Stimulated activated CD8-positive, alpha-beta memory T cell treated with anti-CD3 and anti-CD28 coated beads, Interleukin-2, amount 100 ng/mL, for 48 hours (primary cell): ENCODE measurements around the gene SLCO6A1.

ENCODE experiments used
- DNase-seq, 2 donors: peaks; one replicate each; pipeline ENCODE4 v3.0.0-alpha.2; 2020; ENCODE audit warnings: low read depth in 2 of 2

Gene SLCO6A1

GRCh38 chr5:102453716-102454115, 45.1 kb downstream of the SLCO6A1 start:
- DNase-seq: no peak

GRCh38 chr5:102451082-102451481, 47.7 kb downstream of the SLCO6A1 start:
- no peak for DNase-seq

- DNase-seq: no peak
These were observed 48.3 kb downstream of the SLCO6A1 start for GRCh38 chr5:102450313-102450990.

- no peak for DNase-seq
These were observed 65.3 kb downstream of the SLCO6A1 start for GRCh38 chr5:102433473-102433872.

- DNase-seq: no peak
These were observed 77.2 kb downstream of the SLCO6A1 start for GRCh38 chr5:102421647-102422046.

GRCh38 chr5:102418531-102418930, 80.3 kb downstream of the SLCO6A1 start:
- no peak for DNase-seq

GRCh38 chr5:102414448-102414847, 84.4 kb downstream of the SLCO6A1 start:
- no peak for DNase-seq

GRCh38 chr5:102388235-102388634, 110.6 kb downstream of the SLCO6A1 start:
- DNase-seq: no peak

- no peak for DNase-seq
These were observed 113.4 kb downstream of the SLCO6A1 start for GRCh38 chr5:102385365-102385764.

- no peak for DNase-seq
These were observed 118.6 kb downstream of the SLCO6A1 start for GRCh38 chr5:102380174-102380573.

GRCh38 chr5:102375876-102376275, 122.9 kb downstream of the SLCO6A1 start:
- DNase-seq: no peak

GRCh38 chr5:102375272-102375671, 123.5 kb downstream of the SLCO6A1 start:
- no peak for DNase-seq

- no peak for DNase-seq
These were observed 130.4 kb downstream of the SLCO6A1 start for GRCh38 chr5:102368392-102368791.

- DNase-seq: no peak
These were observed 157.0 kb downstream of the SLCO6A1 start for GRCh38 chr5:102341681-102342288.

GRCh38 chr5:102324714-102325113, 174.1 kb downstream of the SLCO6A1 start:
- DNase-seq: no peak
